Measurements from ENCODE around the gene ARL6IP5. TPM values are rescaled to one million over a fixed set of nuclear protein-coding genes. Genes with fewer than 3 reads are reported as not detected.

ARL6IP5 gene
- total RNA-seq, 1 experiment from 2014 or later: 16.9 TPM

- H3K27me3 Mint-ChIP-seq (ENCODE audit: low read depth): no peaks in the 10 kb centered on the region
- no peak overlapping the region for H3K4me3 Mint-ChIP-seq
- DNase-seq: no peak
- no peaks in the 10 kb centered on the region for H3K9me3 ChIP-seq (ENCODE audit: control insufficient read depth, low read depth, low read length)
- no peak overlapping the region for H3K4ac ChIP-seq (ENCODE audit: low read depth, low read length)
- H3K4me1 Mint-ChIP-seq: peaks cover 0 to 6% of the 10 kb centered on the region in 2 experiments; a peak in 2 of 4 replicates
- H3K14ac ChIP-seq (ENCODE audit: insufficient read depth, low read length): no peak overlapping the region
- no peaks in the 10 kb centered on the region for H4K20me1 ChIP-seq (ENCODE audit: control insufficient read depth, insufficient read depth, insufficient read length)
- no peak overlapping the region for H4K91ac ChIP-seq (ENCODE audit: insufficient read length, low read depth, low read length)
- no peak overlapping the region for H3T11ph ChIP-seq (ENCODE audit: low read length)
- H3K4me2 ChIP-seq (ENCODE audit: insufficient read depth, insufficient read length, low read length): no peak overlapping the region
- no peak overlapping the region for H2BK5ac ChIP-seq (ENCODE audit: insufficient read length, low read length)
- TF ChIP-seq CTCF (conservative IDR thresholded peaks at IDR 0.05): no peak
- H2BK20ac ChIP-seq (ENCODE audit: low read depth, low read length, poor library complexity, severe bottlenecking): no peak overlapping the region
- no peak overlapping the region for H2BK120ac ChIP-seq (ENCODE audit: low read depth, low read length, poor library complexity, severe bottlenecking)
- H3K79me1 ChIP-seq (ENCODE audit: insufficient read depth, low read depth, low read length, poor library complexity, severe bottlenecking): no peaks in the 10 kb centered on the region
- no peak overlapping the region for H4K8ac ChIP-seq (replicated peaks; ENCODE audit: insufficient read length, low read depth, low read length)
- H3K23me2 ChIP-seq (ENCODE audit: insufficient read length, low read depth, low read length, poor library complexity, severe bottlenecking): no peaks in the 10 kb centered on the region
- 100% methylated on average over 3 of the region's 5 CpGs for WGBS (ENCODE audit: extremely low coverage, insufficient read length, low lambda C conversion rate)
- H2BK15ac ChIP-seq (ENCODE audit: low read depth, low read length): no peak overlapping the region
- no peaks in the 10 kb centered on the region for H3K9me3 Mint-ChIP-seq
- no peaks in the 10 kb centered on the region; the same call in 1 of the 2 replicates for H3K4me1 ChIP-seq (ENCODE audit: insufficient read depth, low read length)
- H3K27me3 ChIP-seq (ENCODE audit: insufficient read depth, low read length): no peaks in the 10 kb centered on the region
- no peak overlapping the region for H3K9ac ChIP-seq (ENCODE audit: extremely low read depth, insufficient read length, low read length)
- no peak overlapping the region for H2AK5ac ChIP-seq (ENCODE audit: insufficient read length, low read length)
- no peak overlapping the region for H3K27ac ChIP-seq (ENCODE audit: insufficient read length, low read depth, low read length)
- H2BK12ac ChIP-seq (ENCODE audit: insufficient read length, low read depth, low read length): no peak overlapping the region
- H3K36me3 Mint-ChIP-seq (ENCODE audit: insufficient read depth in 1 of 3, low read depth in 3 of 3): no peaks in the 10 kb centered on the region
- H3K23ac ChIP-seq (ENCODE audit: insufficient read length, low read depth, low read length): no peak overlapping the region
- H3K56ac ChIP-seq (ENCODE audit: insufficient read length, low read depth, low read length): no peak overlapping the region
- H3K79me2 ChIP-seq (ENCODE audit: insufficient read depth, low read length): no peaks in the 10 kb centered on the region
- H3K18ac ChIP-seq (ENCODE audit: insufficient read length, low read depth, low read length): no peak overlapping the region
- no peak overlapping the region for H2AFZ ChIP-seq (ENCODE audit: low read length)
- H4K5ac ChIP-seq (ENCODE audit: insufficient read length, low read depth, low read length): no peak overlapping the region
- no peak overlapping the region for H3K27ac Mint-ChIP-seq
Measured at GRCh38 chr3:69119681-69120080, 34.9 kb downstream of the ARL6IP5 start.

Data from H9 (cell line).